Liver (tissue), 3 donors: Measurements from ENCODE around the gene ABCG2.

Source experiments
- CTCF ChIP-seq: fragments of 150-350 bp; IDR thresholded peaks from 2 replicates; pipeline ENCODE4 v1.5.1; 2017; ENCODE audit warnings: improper control_type of control experiment, low read depth, low read length; ENCODE audit not compliant: missing input control
- JUND ChIP-seq, 2 donors: IDR thresholded peaks; 2 replicates each; pipeline ENCODE4 v1.6.1; 2016; ENCODE audit warnings: antibody characterized with exemption in 2 of 2
- TAF1 ChIP-seq: conservative IDR thresholded peaks from 2 replicates; pipeline ENCODE4 v1.6.1; 2016; ENCODE audit warnings: antibody characterized with exemption, mild to moderate bottlenecking
- YY1 ChIP-seq: IDR thresholded peaks from 2 replicates; pipeline ENCODE4 v1.6.1; 2016; ENCODE audit warnings: antibody characterized with exemption, mild to moderate bottlenecking
- TF ChIP-seq, protein P1 (sequence below): IDR thresholded peaks from 2 replicates; pipeline ENCODE4 v1.6.1; 2016; ENCODE audit warnings: antibody characterized with exemption
- donor health status: healthy.
- donor health status: healthy.

GRCh38 chr4:88130003-88130402 lies 28.4 kb downstream of the ABCG2 start:
- TF ChIP-seq TAF1: no peak
- TF ChIP-seq CTCF: no peak
- TF ChIP-seq, protein P1, sequence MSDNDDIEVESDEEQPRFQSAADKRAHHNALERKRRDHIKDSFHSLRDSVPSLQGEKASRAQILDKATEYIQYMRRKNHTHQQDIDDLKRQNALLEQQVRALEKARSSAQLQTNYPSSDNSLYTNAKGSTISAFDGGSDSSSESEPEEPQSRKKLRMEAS: no peak
- no peak for TF ChIP-seq YY1
- TF ChIP-seq JUND (IDR thresholded peaks at IDR 0.05): no peak
